DMS79 (cell line): ENCODE results near the gene TUT7.
"Not testable (repeated sequence)": the region's sequence is repeated elsewhere in the genome, so short reads cannot be mapped to it uniquely, and the experiment has no call there.

Source experiments
- DNase-seq: peaks from one replicate; lab custom pipeline; 2025; lab: John Stamatoyannopoulos, UW

Gene TUT7

GRCh38 chr9:86354011-86354817 lies at the start of gene TUT7:
Gene TUT7 (minus strand): TSS chr9:86354410. CDS start chr9:86353199, 1,211 bp downstream.
- peak; percentile 51 for DNase-seq

- no peak for DNase-seq
Measured at GRCh38 chr9:86402591-86402990, 48.4 kb upstream of the TUT7 start.

- DNase-seq = no peak
Measured at GRCh38 chr9:86396412-86396811, 42.2 kb upstream of the TUT7 start.

GRCh38 chr9:86390184-86390583 lies 36.0 kb upstream of the TUT7 start:
- DNase-seq = not testable (repeated sequence)

GRCh38 chr9:86389628-86390027 lies 35.4 kb upstream of the TUT7 start:
- no peak for DNase-seq

GRCh38 chr9:86387376-86387775 lies 33.2 kb upstream of the TUT7 start:
- DNase-seq = no peak

GRCh38 chr9:86383000-86383399 lies 28.8 kb upstream of the TUT7 start:
- DNase-seq = not testable (repeated sequence)

GRCh38 chr9:86376016-86376415 lies 21.8 kb upstream of the TUT7 start:
- DNase-seq = no peak

GRCh38 chr9:86369810-86370209 lies 15.6 kb upstream of the TUT7 start:
- DNase-seq = no peak

GRCh38 chr9:86368871-86369521 lies 14.8 kb upstream of the TUT7 start:
- DNase-seq = no peak

GRCh38 chr9:86361176-86361575 lies 7.0 kb upstream of the TUT7 start:
- DNase-seq = no peak

- no peak for DNase-seq
Measured at GRCh38 chr9:86359151-86359879, 5.1 kb upstream of the TUT7 start.

GRCh38 chr9:86356871-86357866 lies 3.0 kb upstream of the TUT7 start:
- DNase-seq = no peak

GRCh38 chr9:86355814-86356213 lies 1.6 kb upstream of the TUT7 start:
- no peak for DNase-seq

GRCh38 chr9:86354818-86355309 lies 654 bp upstream of the TUT7 start:
- peak; percentile 34 for DNase-seq

- peak; percentile 7 for DNase-seq
Measured at GRCh38 chr9:86353655-86354010, 577 bp downstream of the TUT7 start.

- no peak for DNase-seq
Measured at GRCh38 chr9:86352440-86353077, 1.7 kb downstream of the TUT7 start.

GRCh38 chr9:86351880-86352279 lies 2.3 kb downstream of the TUT7 start:
- DNase-seq = no peak

- DNase-seq = no peak
Measured at GRCh38 chr9:86350006-86350760, 4.0 kb downstream of the TUT7 start.

GRCh38 chr9:86349271-86349670 lies 4.9 kb downstream of the TUT7 start:
- no peak for DNase-seq
